Vagina (tissue), 2 donors: Measurements from ENCODE around the gene AADAC. TPM values are rescaled to one million over a fixed set of nuclear protein-coding genes. Genes with fewer than 3 reads are reported as not detected.

Source experiments
- DNase-seq, 2 donors: peaks; one replicate each; pipeline ENCODE4 v3.0.0-alpha.2; 2017; ENCODE audit errors: extremely low spot score in 2 of 2
- H3K27ac ChIP-seq: fragments of 200-600 bp; sonication (generic); one replicate; pipeline ENCODE4 v1.5.1; 2019
- H3K27me3 ChIP-seq: fragments of 200-600 bp; sonication (generic); one replicate; pipeline ENCODE4 v1.5.1; 2019
- H3K36me3 ChIP-seq, 2 donors: fragments of 200-600 bp; sonication (generic); one replicate each; pipeline ENCODE4 v1.5.1; 2017 to 2019
- H3K4me1 ChIP-seq: fragments of 200-600 bp; sonication (generic); one replicate; pipeline ENCODE4 v1.5.1; 2019
- H3K4me3 ChIP-seq, 2 donors: fragments of 200-600 bp; sonication (generic); 1 replicate in 1 of 2; 2 replicates in 1 of 2; pipeline ENCODE4 v1.5.1; 2016 to 2019
- H3K9me3 ChIP-seq: fragments of 200-600 bp; sonication (generic); one replicate; pipeline ENCODE4 v1.5.1; 2019
- CTCF ChIP-seq, 3 experiments: fragments of 450-650 bp in 2 of 3; fragments of 200-600 bp in 1 of 3; sonication (generic) in 1 of 3; IDR thresholded peaks; one replicate each; pipeline ENCODE4 v1.5.1; 2017 to 2019; ENCODE audit warnings: antibody characterized with exemption in 3 of 3, mild to moderate bottlenecking in 2 of 3, moderate library complexity in 2 of 3
- POLR2A ChIP-seq, 2 donors: fragments of 450-650 bp; IDR thresholded peaks; one replicate each; pipeline ENCODE4 v1.6.1; 2017; ENCODE audit warnings: antibody characterized with exemption in 2 of 2, mild to moderate bottlenecking in 2 of 2, moderate library complexity in 2 of 2
- POLR2AphosphoS5 ChIP-seq, 2 donors: sonication (generic); formaldehyde crosslinking; IDR thresholded peaks; one replicate each; pipeline ENCODE4 v1.9.0; 2017; ENCODE audit warnings: antibody characterized with exemption in 2 of 2, mild to moderate bottlenecking in 2 of 2, low read depth in 1 of 2; ENCODE audit not compliant: insufficient read depth in 1 of 2
- intact Hi-C: fragments of 100-400 bp; cut with DNase I; formaldehyde crosslinking; loops from one replicate; pipeline ENCODE4 v1.15.1; 2023
- total RNA-seq: library from RNA; depleted of rRNA; stranded (reverse); fragments of >200 nt; gene quantifications from one replicate; pipeline ENCODE4 v1.2.3, GENCODE V29; 2016

The AADAC gene
- total RNA-seq, 1 donor from 2014 or later, result 2.0 TPM

- H3K27ac ChIP-seq, result no peak overlapping the region
- no peaks in the 10 kb centered on the region for H3K36me3 ChIP-seq
- H3K9me3 ChIP-seq, result no peaks in the 10 kb centered on the region
- H3K27me3 ChIP-seq, result no peaks in the 10 kb centered on the region
- no peak for DNase-seq
- intact Hi-C loops, result no loop called here
- no peak for TF ChIP-seq POLR2AphosphoS5 (IDR thresholded peaks at IDR 0.05; ENCODE audit: insufficient read depth in 1 of 2, low read depth in 1 of 2)
- TF ChIP-seq POLR2A (IDR thresholded peaks at IDR 0.05), result no peak
- no peak overlapping the region for H3K4me3 ChIP-seq
- no peaks in the 10 kb centered on the region for H3K4me1 ChIP-seq
Observed at GRCh38 chr3:151794080-151794479, 19.8 kb upstream of the AADAC start.

GRCh38 chr3:151795276-151795675 is 18.6 kb upstream of the AADAC start:
- H3K27me3 ChIP-seq, result no peaks in the 10 kb centered on the region
- TF ChIP-seq CTCF (IDR thresholded peaks at IDR 0.05) (no peak), POLR2A (IDR thresholded peaks at IDR 0.05) (no peak), POLR2AphosphoS5 (IDR thresholded peaks at IDR 0.05; ENCODE audit: insufficient read depth in 1 of 2, low read depth in 1 of 2) (no peak)
- H3K27ac ChIP-seq, result no peak overlapping the region
- H3K4me3 ChIP-seq, result no peak overlapping the region
- H3K9me3 ChIP-seq, result no peaks in the 10 kb centered on the region
- H3K4me1 ChIP-seq, result no peaks in the 10 kb centered on the region
- intact Hi-C loops, result no loop called here
- DNase-seq, result no peak
- no peaks in the 10 kb centered on the region for H3K36me3 ChIP-seq

GRCh38 chr3:151796105-151796680 is 17.7 kb upstream of the AADAC start:
- no peaks in the 10 kb centered on the region for H3K4me1 ChIP-seq
- intact Hi-C loops, result no loop called here
- DNase-seq, result no peak

GRCh38 chr3:151798466-151798865 is 15.4 kb upstream of the AADAC start:
- H3K4me3 ChIP-seq, result no peak overlapping the region

More at GRCh38 chr3:151796105-151796680, 17.7 kb upstream of the AADAC start:
- H3K9me3 ChIP-seq, result no peaks in the 10 kb centered on the region
- TF ChIP-seq POLR2A (IDR thresholded peaks at IDR 0.05) (no peak), CTCF (IDR thresholded peaks at IDR 0.05) (no peak)
- no peak overlapping the region for H3K27ac ChIP-seq
- H3K4me3 ChIP-seq, result no peak overlapping the region
- no peaks in the 10 kb centered on the region for H3K27me3 ChIP-seq
- no peaks in the 10 kb centered on the region for H3K36me3 ChIP-seq

GRCh38 chr3:151800431-151800830 is 13.5 kb upstream of the AADAC start:
- no peak for TF ChIP-seq POLR2A (IDR thresholded peaks at IDR 0.05)
- TF ChIP-seq POLR2AphosphoS5 (IDR thresholded peaks at IDR 0.05; ENCODE audit: insufficient read depth in 1 of 2, low read depth in 1 of 2), result no peak
- TF ChIP-seq CTCF (IDR thresholded peaks at IDR 0.05), result no peak
- Histone ChIP-seq H3K4me3 (no peak overlapping the region), H3K36me3 (no peaks in the 10 kb centered on the region), H3K9me3 (no peaks in the 10 kb centered on the region), H3K27ac (no peak overlapping the region), H3K27me3 (no peaks in the 10 kb centered on the region), H3K4me1 (no peaks in the 10 kb centered on the region)
- intact Hi-C loops, result no loop called here
- no peak for DNase-seq

More at GRCh38 chr3:151798466-151798865, 15.4 kb upstream of the AADAC start:
- Histone ChIP-seq H3K27ac (no peak overlapping the region), H3K36me3 (no peaks in the 10 kb centered on the region), H3K9me3 (no peaks in the 10 kb centered on the region), H3K27me3 (no peaks in the 10 kb centered on the region), H3K4me1 (no peaks in the 10 kb centered on the region)
- DNase-seq, result no peak
- intact Hi-C loops, result no loop called here
- TF ChIP-seq CTCF (IDR thresholded peaks at IDR 0.05), result no peak
- TF ChIP-seq POLR2A (IDR thresholded peaks at IDR 0.05), result no peak
- no peak for TF ChIP-seq POLR2AphosphoS5 (IDR thresholded peaks at IDR 0.05; ENCODE audit: insufficient read depth in 1 of 2, low read depth in 1 of 2)
